K562 (cell line): ENCODE results near the gene SUB1. TPM values are rescaled to one million over a fixed set of nuclear protein-coding genes. Genes with fewer than 3 reads are reported as not detected.

Experiments used
- CTCFL ChIP-seq: IDR thresholded peaks from 2 replicates; pipeline ENCODE4 v1.6.1; 2011; ENCODE audit warnings: borderline replicate concordance, low read depth, mild to moderate bottlenecking, moderate library complexity, low read length; ENCODE audit not compliant: insufficient read depth, poor library complexity, severe bottlenecking
- KLF1 ChIP-seq: fragments of 450-650 bp; IDR thresholded peaks from 2 replicates; pipeline ENCODE4 v1.6.1; 2016; ENCODE audit warnings: missing genetic modification characterization, missing compliant biosample characterization
- MBD2 ChIP-seq: sonication (generic); IDR thresholded peaks from 2 replicates; pipeline ENCODE4 v1.6.1; 2016; ENCODE audit warnings: low read depth, borderline replicate concordance
- MLLT1 ChIP-seq, 2 experiments: fragments of 450-650 bp; IDR thresholded peaks; 2 replicates each; pipeline ENCODE4 v1.6.1; 2016
- MYC ChIP-seq, 2 experiments: fragments of 250-450 bp in 1 of 2; sonication (Bioruptor Pico) in 1 of 2; IDR thresholded peaks; 2 replicates each; pipeline versions ENCODE4 v1.5.1 to v1.6.1; 2012 to 2021; ENCODE audit warnings: low read depth in 2 of 2, borderline replicate concordance in 1 of 2, improper control_type of control experiment in 1 of 2, low read length in 1 of 2, mild to moderate bottlenecking in 1 of 2, moderate library complexity in 1 of 2
- NEUROD1 ChIP-seq: fragments of 150-350 bp; IDR thresholded peaks from 2 replicates; pipeline ENCODE4 v1.6.1; 2014; ENCODE audit warnings: borderline replicate concordance, low read length, low read depth; ENCODE audit not compliant: partially characterized antibody
- RBM14 ChIP-seq: fragments of 200-400 bp; formaldehyde crosslinking; IDR thresholded peaks from 2 replicates; pipeline ENCODE4 v1.6.1; 2018; ENCODE audit warnings: low read depth, mild to moderate bottlenecking, low read length, moderate library complexity, borderline replicate concordance; ENCODE audit not compliant: insufficient read depth
- ZBTB17 ChIP-seq: fragments of 450-650 bp; formaldehyde crosslinking; IDR thresholded peaks from 2 replicates; pipeline ENCODE4 v1.4.0; 2020; ENCODE audit warnings: mild to moderate bottlenecking
- ZNF12 ChIP-seq: sonication (generic); formaldehyde crosslinking; IDR thresholded peaks from 2 replicates; pipeline ENCODE4 v1.4.0; 2020; ENCODE audit warnings: mild to moderate bottlenecking, missing genetic modification reagents
- ZNF224 ChIP-seq: sonication (generic); formaldehyde crosslinking; IDR thresholded peaks from 2 replicates; pipeline ENCODE4 v1.8.0; 2022; ENCODE audit warnings: mild to moderate bottlenecking, missing genetic modification reagents
- ZNF274 ChIP-seq: IDR thresholded peaks from 2 replicates; pipeline ENCODE4 v1.6.1; 2011; ENCODE audit warnings: low read depth, mild to moderate bottlenecking, low read length, moderate library complexity, borderline replicate concordance
- ZSCAN29 ChIP-seq: fragments of 450-650 bp; IDR thresholded peaks from 2 replicates; pipeline ENCODE4 v1.6.1; 2017
- polyA plus RNA-seq, 8 experiments: library from polyadenylated mRNA; depleted of rRNA in 4 of 8; stranded (reverse) in 5 of 8; unstranded in 3 of 8; fragments of >200 nt; fragmentation: Nextera tagmentation in 2 of 8; fragmentation: Illumina TruSeq in 1 of 8; extraction: Ambion mirVana in 2 of 8; extraction: Trizol in 1 of 8; gene quantifications; 2 replicates each; pipeline versions ENCODE4 v1.2.1 to v1.2.3, GENCODE V29; 2011 to 2014; ENCODE audit warnings: inconsistent platforms in 1 of 8, missing spikeins in 1 of 8
- total RNA-seq, 7 experiments: library from RNA; depleted of rRNA in 6 of 7; stranded (reverse); fragments of >200 nt in 6 of 7; fragmentation: Illumina TruSeq in 2 of 7; extraction: Trizol in 2 of 7; gene quantifications; 2 replicates each; pipeline versions ENCODE4 v1.2.1 to v1.2.3, GENCODE V29; 2011 to 2021; ENCODE audit warnings: low replicate concordance in 1 of 7
- TF ChIP-seq, protein P1 (sequence below), 2 experiments: fragments of 150-350 bp in 1 of 2; IDR thresholded peaks; 2 replicates each; pipeline ENCODE4 v1.6.1; 2012 to 2016; ENCODE audit warnings: low read depth in 2 of 2, low read length in 2 of 2, mild to moderate bottlenecking in 1 of 2, moderate library complexity in 1 of 2
- TF ChIP-seq, protein P2 (sequence below): fragments of 450-650 bp; IDR thresholded peaks from 2 replicates; pipeline ENCODE4 v1.6.1; 2018; ENCODE audit not compliant: partially characterized antibody

SUB1 gene
- total and polyA plus RNA-seq, 9 of the 15 experiments (the other 6 are each of a cell fraction or from before 2014, with no cell fraction given): 336 to 1,031 (median 700) TPM

- TF ChIP-seq, protein P1, sequence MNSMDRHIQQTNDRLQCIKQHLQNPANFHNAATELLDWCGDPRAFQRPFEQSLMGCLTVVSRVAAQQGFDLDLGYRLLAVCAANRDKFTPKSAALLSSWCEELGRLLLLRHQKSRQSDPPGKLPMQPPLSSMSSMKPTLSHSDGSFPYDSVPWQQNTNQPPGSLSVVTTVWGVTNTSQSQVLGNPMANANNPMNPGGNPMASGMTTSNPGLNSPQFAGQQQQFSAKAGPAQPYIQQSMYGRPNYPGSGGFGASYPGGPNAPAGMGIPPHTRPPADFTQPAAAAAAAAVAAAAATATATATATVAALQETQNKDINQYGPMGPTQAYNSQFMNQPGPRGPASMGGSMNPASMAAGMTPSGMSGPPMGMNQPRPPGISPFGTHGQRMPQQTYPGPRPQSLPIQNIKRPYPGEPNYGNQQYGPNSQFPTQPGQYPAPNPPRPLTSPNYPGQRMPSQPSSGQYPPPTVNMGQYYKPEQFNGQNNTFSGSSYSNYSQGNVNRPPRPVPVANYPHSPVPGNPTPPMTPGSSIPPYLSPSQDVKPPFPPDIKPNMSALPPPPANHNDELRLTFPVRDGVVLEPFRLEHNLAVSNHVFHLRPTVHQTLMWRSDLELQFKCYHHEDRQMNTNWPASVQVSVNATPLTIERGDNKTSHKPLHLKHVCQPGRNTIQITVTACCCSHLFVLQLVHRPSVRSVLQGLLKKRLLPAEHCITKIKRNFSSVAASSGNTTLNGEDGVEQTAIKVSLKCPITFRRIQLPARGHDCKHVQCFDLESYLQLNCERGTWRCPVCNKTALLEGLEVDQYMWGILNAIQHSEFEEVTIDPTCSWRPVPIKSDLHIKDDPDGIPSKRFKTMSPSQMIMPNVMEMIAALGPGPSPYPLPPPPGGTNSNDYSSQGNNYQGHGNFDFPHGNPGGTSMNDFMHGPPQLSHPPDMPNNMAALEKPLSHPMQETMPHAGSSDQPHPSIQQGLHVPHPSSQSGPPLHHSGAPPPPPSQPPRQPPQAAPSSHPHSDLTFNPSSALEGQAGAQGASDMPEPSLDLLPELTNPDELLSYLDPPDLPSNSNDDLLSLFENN (IDR thresholded peaks at IDR 0.05; ENCODE audit: low read depth in 2 of 2, low read length in 2 of 2): 0 out of 4 replicates have a peak, but pooled peaks of 1 of the 2 experiments have one; percentile 38
- peak; percentile 85 for TF ChIP-seq CTCFL
- TF ChIP-seq ZSCAN29: no peak
- TF ChIP-seq ZBTB17 (CRISPR knock-in tag): peak; percentile 56
- TF ChIP-seq ZNF274: no peak
- TF ChIP-seq, protein P2, sequence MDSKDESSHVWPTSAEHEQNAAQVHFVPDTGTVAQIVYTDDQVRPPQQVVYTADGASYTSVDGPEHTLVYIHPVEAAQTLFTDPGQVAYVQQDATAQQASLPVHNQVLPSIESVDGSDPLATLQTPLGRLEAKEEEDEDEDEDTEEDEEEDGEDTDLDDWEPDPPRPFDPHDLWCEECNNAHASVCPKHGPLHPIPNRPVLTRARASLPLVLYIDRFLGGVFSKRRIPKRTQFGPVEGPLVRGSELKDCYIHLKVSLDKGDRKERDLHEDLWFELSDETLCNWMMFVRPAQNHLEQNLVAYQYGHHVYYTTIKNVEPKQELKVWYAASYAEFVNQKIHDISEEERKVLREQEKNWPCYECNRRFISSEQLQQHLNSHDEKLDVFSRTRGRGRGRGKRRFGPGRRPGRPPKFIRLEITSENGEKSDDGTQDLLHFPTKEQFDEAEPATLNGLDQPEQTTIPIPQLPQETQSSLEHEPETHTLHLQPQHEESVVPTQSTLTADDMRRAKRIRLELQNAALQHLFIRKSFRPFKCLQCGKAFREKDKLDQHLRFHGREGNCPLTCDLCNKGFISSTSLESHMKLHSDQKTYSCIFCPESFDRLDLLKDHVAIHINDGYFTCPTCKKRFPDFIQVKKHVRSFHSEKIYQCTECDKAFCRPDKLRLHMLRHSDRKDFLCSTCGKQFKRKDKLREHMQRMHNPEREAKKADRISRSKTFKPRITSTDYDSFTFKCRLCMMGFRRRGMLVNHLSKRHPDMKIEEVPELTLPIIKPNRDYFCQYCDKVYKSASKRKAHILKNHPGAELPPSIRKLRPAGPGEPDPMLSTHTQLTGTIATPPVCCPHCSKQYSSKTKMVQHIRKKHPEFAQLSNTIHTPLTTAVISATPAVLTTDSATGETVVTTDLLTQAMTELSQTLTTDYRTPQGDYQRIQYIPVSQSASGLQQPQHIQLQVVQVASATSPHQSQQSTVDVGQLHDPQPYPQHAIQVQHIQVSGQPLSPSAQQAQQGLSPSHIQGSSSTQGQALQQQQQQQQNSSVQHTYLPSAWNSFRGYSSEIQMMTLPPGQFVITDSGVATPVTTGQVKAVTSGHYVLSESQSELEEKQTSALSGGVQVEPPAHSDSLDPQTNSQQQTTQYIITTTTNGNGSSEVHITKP: peak; percentile 90
- TF ChIP-seq MLLT1 (IDR thresholded peaks at IDR 0.05): peak in 1 of 2 experiments; percentile 33; a peak in 1 of 4 replicates
- peak; percentile 81 for TF ChIP-seq NEUROD1
- TF ChIP-seq MBD2: peak; percentile 43; the same call in 1 of the 2 replicates
- TF ChIP-seq KLF1 (tag): peak; percentile 69; the same call in 1 of the 2 replicates
- TF ChIP-seq MYC (IDR thresholded peaks at IDR 0.05; ENCODE audit: low read depth, low read length): peak; percentile 83
- no peak; the same call in 1 of the 2 replicates for TF ChIP-seq MYC (CRISPR knock-in tag; IDR thresholded peaks at IDR 0.05; ENCODE audit: borderline replicate concordance, low read depth)
- 0 out of 2 replicates have a peak, but pooled peaks have one; percentile 10 for TF ChIP-seq ZNF12
- no peak for TF ChIP-seq ZNF224 (CRISPR knock-in tag)
- 0 out of 2 replicates have a peak, but pooled peaks have one; percentile 61 for TF ChIP-seq RBM14
These were observed at the start of gene SUB1 (continued) for GRCh38 chr5:32585446-32586275.
